NCI-H2171 (cell line): ENCODE measurements around the gene DNAJB5.
"Not testable (repeated sequence)": the region's sequence is repeated elsewhere in the genome, so short reads cannot be mapped to it uniquely, and the experiment has no call there.

Experiments used
- DNase-seq: peaks from one replicate; lab custom pipeline; 2025; lab: John Stamatoyannopoulos, UW

The DNAJB5 gene

GRCh38 chr9:35000535-35001284 is 11.2 kb downstream of the DNAJB5 start:
- no peak for DNase-seq

- DNase-seq: no peak
Observed at GRCh38 chr9:35001285-35001677, 11.7 kb downstream of the DNAJB5 start.

- DNase-seq: no peak
Observed at GRCh38 chr9:35001803-35002502, 12.4 kb downstream of the DNAJB5 start.

- no peak for DNase-seq
Observed at GRCh38 chr9:35002623-35003022, 13.1 kb downstream of the DNAJB5 start.

GRCh38 chr9:35004299-35004698 is 14.8 kb downstream of the DNAJB5 start:
- not testable (repeated sequence) for DNase-seq

GRCh38 chr9:35010351-35010958 is 20.9 kb downstream of the DNAJB5 start:
- no peak for DNase-seq

GRCh38 chr9:35014517-35014916 is 25.0 kb downstream of the DNAJB5 start:
- DNase-seq: no peak

- not testable (repeated sequence) for DNase-seq
Observed at GRCh38 chr9:35023443-35023842, 33.9 kb downstream of the DNAJB5 start.

GRCh38 chr9:35026671-35027070 is 37.1 kb downstream of the DNAJB5 start:
- no peak for DNase-seq

GRCh38 chr9:35027374-35027773 is 37.8 kb downstream of the DNAJB5 start:
- DNase-seq: no peak

GRCh38 chr9:35027860-35028259 is 38.3 kb downstream of the DNAJB5 start:
- DNase-seq: no peak

- no peak for DNase-seq
Observed at GRCh38 chr9:35028341-35028740, 38.8 kb downstream of the DNAJB5 start.

GRCh38 chr9:35029241-35029640 is 39.7 kb downstream of the DNAJB5 start:
- DNase-seq: no peak

- DNase-seq: no peak
Observed at GRCh38 chr9:35029852-35030251, 40.3 kb downstream of the DNAJB5 start.

- no peak for DNase-seq
Observed at GRCh38 chr9:35033101-35033500, 43.6 kb downstream of the DNAJB5 start.

- no peak for DNase-seq
Observed at GRCh38 chr9:35035851-35036701, 46.5 kb downstream of the DNAJB5 start.

- DNase-seq: no peak
Observed at GRCh38 chr9:35042081-35042604, 52.6 kb downstream of the DNAJB5 start.

- DNase-seq: no peak
Observed at GRCh38 chr9:35042891-35043545, 53.5 kb downstream of the DNAJB5 start.

- DNase-seq: no peak
Observed at GRCh38 chr9:35044071-35044470, 54.5 kb downstream of the DNAJB5 start.
